ENCODE measurements around the gene TMEM175.

GRCh38 chr4:963276-964225 is 31.3 kb downstream of the TMEM175 start:
- no peak for TF ChIP-seq CTCF (conservative IDR thresholded peaks at IDR 0.05; ENCODE audit: low read length)
- TF ChIP-seq EZH2phosphoT487 (IDR thresholded peaks at IDR 0.05; ENCODE audit: borderline replicate concordance), result no peak

Measured in Loucy (cell line).